Activated CD8-positive, alpha-beta memory T cell treated with anti-CD3 and anti-CD28 coated beads for 36 hours (primary cell): ENCODE results near the gene WDR41. TPM values are rescaled to one million over a fixed set of nuclear protein-coding genes. Genes with fewer than 3 reads are reported as not detected.
"Not testable (repeated sequence)": the region's sequence is repeated elsewhere in the genome, so short reads cannot be mapped to it uniquely, and the experiment has no call there.

Source experiments
- CTCF ChIA-PET: fragments of 350-600 bp; sonication (Branson Sonifier 250); formaldehyde crosslinking; loops from one replicate; lab custom pipeline; 2021; ENCODE audit warnings: antibody characterized with exemption; lab: Charles Lee
- POLR2A ChIA-PET: fragments of 350-600 bp; sonication (Branson Sonifier 250); formaldehyde crosslinking; loops from one replicate; lab custom pipeline; 2021; ENCODE audit warnings: antibody characterized with exemption; lab: Charles Lee
- total RNA-seq, 2 experiments: library from RNA; stranded (reverse); gene quantifications; one replicate each; pipeline ENCODE4 v1.2.3, GENCODE V29; 2021

Gene WDR41
- total RNA-seq = 10 to 100 TPM; 31.0 to 32.0 TPM

GRCh38 chr5:77491783-77492652 is at the start of gene WDR41:
Gene WDR41 (minus strand): TSS chr5:77492316. CDS start chr5:77492220, 96 bp downstream.
- ChIA-PET CTCF (interaction anchor here (0.8 to 1.8 kb wide), 8 partner anchors 8 to 414 kb away, joined by 3 to 9 read pairs (median 3); no protein-coding TSS in a partner anchor), POLR2A (interaction anchor here (0.5 to 1.0 kb wide), 8 partner anchors 113 to 1090 kb away, joined by 3 to 6 read pairs (median 3); partner anchors contain the start of genes AGGF1 and ZBED3)

GRCh38 chr5:77531297-77531696 is 39.2 kb upstream of the WDR41 start:
- POLR2A ChIA-PET = no interaction called here
- CTCF ChIA-PET = no interaction called here

- POLR2A ChIA-PET = no interaction called here
- CTCF ChIA-PET = no interaction called here
Measured at GRCh38 chr5:77518304-77518703, 26.2 kb upstream of the WDR41 start.

- CTCF ChIA-PET = no interaction called here
- POLR2A ChIA-PET = no interaction called here
Measured at GRCh38 chr5:77514457-77514856, 22.3 kb upstream of the WDR41 start.

GRCh38 chr5:77513321-77513720 is 21.2 kb upstream of the WDR41 start:
- POLR2A ChIA-PET = no interaction called here
- CTCF ChIA-PET = no interaction called here

- POLR2A ChIA-PET, CTCF ChIA-PET: not testable (repeated sequence)
Measured at GRCh38 chr5:77501132-77501531, 9.0 kb upstream of the WDR41 start.

GRCh38 chr5:77499973-77500372 is 7.9 kb upstream of the WDR41 start:
- ChIA-PET CTCF (no interaction called here), POLR2A (no interaction called here)

GRCh38 chr5:77499441-77499840 is 7.3 kb upstream of the WDR41 start:
- ChIA-PET POLR2A (no interaction called here), CTCF (no interaction called here)

- CTCF ChIA-PET = no interaction called here
- POLR2A ChIA-PET = no interaction called here
Measured at GRCh38 chr5:77498952-77499351, 6.8 kb upstream of the WDR41 start.

GRCh38 chr5:77494935-77495334 is 2.8 kb upstream of the WDR41 start:
- POLR2A ChIA-PET = interaction anchor here (0.6 kb wide), 1 partner anchor 87 kb away, joined by 3 read pairs; no protein-coding TSS in a partner anchor
- CTCF ChIA-PET = no interaction called here

GRCh38 chr5:77492653-77493000 is 511 bp upstream of the WDR41 start:
- CTCF ChIA-PET = interaction anchor here (0.8 to 1.8 kb wide), 9 partner anchors 9 to 415 kb away, joined by 3 to 9 read pairs (median 3); no protein-coding TSS in a partner anchor
- POLR2A ChIA-PET = interaction anchor here (0.6 to 1.0 kb wide), 4 partner anchors 232 to 462 kb away, joined by 3 read pairs; partner anchors contain the start of genes AGGF1 and ZBED3

GRCh38 chr5:77490741-77491344 is 1.3 kb downstream of the WDR41 start:
- CTCF ChIA-PET, POLR2A ChIA-PET: not testable (repeated sequence)

- ChIA-PET POLR2A (no interaction called here), CTCF (no interaction called here)
Measured at GRCh38 chr5:77486344-77486962, 5.7 kb downstream of the WDR41 start.

- POLR2A ChIA-PET = no interaction called here
Measured at GRCh38 chr5:77483682-77484081, 8.4 kb downstream of the WDR41 start.

GRCh38 chr5:77475041-77475440 is 17.1 kb downstream of the WDR41 start:
- POLR2A ChIA-PET, CTCF ChIA-PET: not testable (repeated sequence)

More at GRCh38 chr5:77483682-77484081, 8.4 kb downstream of the WDR41 start:
- CTCF ChIA-PET = interaction anchor here (1.3 kb wide), 1 partner anchor 9 kb away, joined by 3 read pairs; the partner anchor contains the start of gene WDR41

- CTCF ChIA-PET, POLR2A ChIA-PET: not testable (repeated sequence)
Measured at GRCh38 chr5:77468875-77469274, 23.2 kb downstream of the WDR41 start.

GRCh38 chr5:77463905-77464304 is 28.2 kb downstream of the WDR41 start:
- POLR2A ChIA-PET = no interaction called here
- CTCF ChIA-PET = no interaction called here

GRCh38 chr5:77461287-77461686 is 30.8 kb downstream of the WDR41 start:
- CTCF ChIA-PET = no interaction called here
- POLR2A ChIA-PET = no interaction called here

GRCh38 chr5:77454123-77454522 is 38.0 kb downstream of the WDR41 start:
- POLR2A ChIA-PET = no interaction called here
- CTCF ChIA-PET = interaction anchor here (0.6 kb wide), 1 partner anchor 594 kb away, joined by 3 read pairs; no protein-coding TSS in a partner anchor

GRCh38 chr5:77452351-77452750 is 39.8 kb downstream of the WDR41 start:
- ChIA-PET POLR2A (no interaction called here), CTCF (no interaction called here)
